Fibroblast of skin of scalp (primary cell): ENCODE results near the gene SET. TPM values are rescaled to one million over a fixed set of nuclear protein-coding genes. Genes with fewer than 3 reads are reported as not detected.
A peak's percentile ranks its signal among the peaks of the same experiment; 100 is the strongest.

ENCODE experiments used
- DNase-seq: peaks from one replicate; pipeline ENCODE4 v3.0.0-alpha.2; 2013
- polyA plus RNA-seq, 2 experiments: library from polyadenylated mRNA; unstranded; fragments of 120-200 nt; gene quantifications; one replicate each; pipeline ENCODE4 v1.2.1, GENCODE V29; 2013; ENCODE audit not compliant: insufficient read length in 2 of 2

The SET gene
- polyA plus RNA-seq (2013, experiment 1 of 2; ENCODE audit: insufficient read length) = 362 TPM
- polyA plus RNA-seq (2013, experiment 2 of 2; ENCODE audit: insufficient read length) = 404 TPM

- DNase-seq = peak; percentile 96
Observed at GRCh38 chr9:128688501-128689292, at the start of gene SET. Gene SET, plus strand, starts transcription at chr9:128689222. Its CDS starts 361 bp downstream, at chr9:128689583.

DNA sequence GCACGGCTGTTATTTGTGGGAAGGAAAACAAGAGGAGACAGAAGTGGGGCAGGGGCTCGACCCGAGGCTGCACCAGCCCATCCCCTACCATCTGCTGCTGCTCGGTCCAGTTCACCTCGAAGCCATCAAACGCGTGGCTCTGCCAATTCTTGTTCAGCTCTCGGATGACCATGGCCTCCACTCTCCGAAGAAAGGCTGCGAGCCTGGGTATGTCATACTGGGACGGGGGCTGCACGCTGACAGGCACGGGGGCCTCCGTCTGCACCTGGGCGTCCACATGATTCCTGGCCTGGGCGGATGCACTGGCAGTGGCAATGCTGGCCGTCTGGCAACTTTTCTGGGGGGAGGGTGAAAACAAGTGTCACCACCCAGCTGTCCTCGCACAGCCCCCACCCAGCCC, 48.4 kb upstream of the SET start:
- no peak for DNase-seq

DNA sequence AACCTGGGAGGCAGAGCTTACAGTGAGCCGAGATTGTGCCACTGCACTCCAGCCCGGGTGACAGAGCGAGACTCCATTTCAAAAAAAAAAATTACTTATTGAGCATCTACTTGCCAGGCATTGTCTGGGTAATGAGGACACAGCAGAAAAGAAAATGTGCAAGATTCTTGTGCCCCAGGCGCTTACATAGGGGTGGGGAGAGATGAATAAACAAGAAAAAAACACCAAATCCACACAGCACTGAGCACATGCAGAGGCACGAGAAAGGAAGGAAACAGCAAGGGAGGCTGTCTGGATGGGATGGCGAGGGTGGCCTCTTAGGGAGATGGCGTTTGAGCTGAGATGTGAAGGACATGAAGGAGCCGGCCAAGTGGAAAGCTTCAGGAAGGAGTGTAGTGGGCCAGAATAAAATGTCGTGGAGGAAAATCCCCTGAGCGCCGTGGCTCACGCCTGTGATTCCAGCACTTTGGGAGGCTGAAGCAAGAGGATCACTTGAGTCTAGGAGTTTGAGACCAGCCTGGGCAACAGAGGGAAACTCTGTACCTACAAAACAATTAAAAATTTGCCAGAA, 46.3 kb upstream of the SET start:
- no peak for DNase-seq

DNA sequence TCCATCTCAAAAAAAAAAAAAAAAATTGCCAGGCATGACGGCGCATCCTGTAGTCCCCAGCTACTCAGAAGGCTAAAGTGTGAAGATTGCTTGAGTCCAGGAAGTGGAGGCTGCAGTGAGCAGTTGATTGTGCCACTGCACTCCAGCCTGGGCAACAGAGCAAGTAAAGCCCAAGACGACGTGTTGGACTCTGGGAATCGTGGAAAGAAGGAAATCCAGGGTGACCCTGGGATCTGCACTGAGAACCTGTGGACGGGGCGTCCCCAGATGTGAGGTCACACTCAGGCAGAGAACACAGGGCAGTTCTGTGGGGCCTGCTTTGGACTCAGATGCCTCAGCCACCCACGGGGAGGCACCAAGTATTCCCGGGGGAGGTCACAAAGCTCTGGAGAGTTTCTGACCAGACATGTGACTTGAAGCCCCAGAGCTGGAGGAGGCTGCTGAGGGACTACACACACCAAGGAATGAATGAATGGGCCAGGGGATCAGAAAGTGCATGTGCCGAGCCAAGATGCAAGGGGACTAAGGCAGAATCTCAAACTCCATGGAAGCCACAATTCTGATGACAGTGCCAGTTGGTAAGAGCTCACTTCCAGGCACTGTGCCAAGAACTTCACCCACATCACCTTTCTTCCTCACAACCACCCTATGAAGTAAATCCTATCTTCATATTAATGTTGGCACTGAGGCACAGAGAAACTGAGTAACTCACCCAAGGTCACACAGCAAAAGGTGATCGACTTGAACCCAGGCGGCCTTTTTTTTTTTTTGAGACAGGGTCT, 45.3 kb upstream of the SET start:
- DNase-seq = no peak

DNA sequence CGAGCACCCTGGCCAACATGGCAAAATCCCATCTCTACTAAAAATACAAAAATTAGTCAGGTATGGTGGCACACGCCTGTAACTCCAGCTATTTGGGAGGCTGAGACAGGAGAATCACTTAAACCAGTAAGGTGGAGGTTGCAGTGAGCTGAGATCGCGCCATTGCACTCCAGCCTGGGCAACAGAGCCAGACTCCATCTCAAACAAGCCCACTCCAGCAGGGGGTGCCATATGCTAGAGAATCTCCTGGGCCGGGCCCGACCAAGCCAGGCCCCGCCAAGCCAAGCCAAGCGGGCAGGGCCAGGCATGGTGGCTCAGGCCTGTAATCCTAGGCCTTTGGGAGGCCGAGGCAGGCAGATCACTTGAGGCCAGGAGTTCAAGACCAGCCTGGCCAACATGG, 40.8 kb upstream of the SET start:
- peak; percentile 57 for DNase-seq

DNA sequence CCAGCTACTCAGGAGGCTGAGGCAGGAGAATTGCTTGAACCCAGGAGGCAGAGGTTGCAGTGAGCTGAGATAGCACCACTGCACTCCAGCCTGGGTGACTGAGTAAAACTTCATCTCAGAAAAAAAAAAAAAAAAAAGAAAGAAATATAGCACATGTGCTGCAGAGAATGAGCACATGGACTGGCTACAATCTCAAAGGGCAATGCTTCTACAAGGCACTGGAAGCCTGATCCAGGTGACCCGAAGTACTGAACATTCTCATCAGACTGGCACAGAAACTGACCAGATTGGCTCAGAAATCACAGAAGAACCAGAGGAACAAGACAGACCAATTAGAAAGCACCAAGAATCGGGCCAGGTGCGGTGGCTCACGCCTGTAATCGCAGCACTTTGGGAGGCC, 37.2 kb upstream of the SET start:
- no peak for DNase-seq

GRCh38 chr9:128653908-128654307, 35.1 kb upstream of the SET start:
- DNase-seq = no peak

DNA sequence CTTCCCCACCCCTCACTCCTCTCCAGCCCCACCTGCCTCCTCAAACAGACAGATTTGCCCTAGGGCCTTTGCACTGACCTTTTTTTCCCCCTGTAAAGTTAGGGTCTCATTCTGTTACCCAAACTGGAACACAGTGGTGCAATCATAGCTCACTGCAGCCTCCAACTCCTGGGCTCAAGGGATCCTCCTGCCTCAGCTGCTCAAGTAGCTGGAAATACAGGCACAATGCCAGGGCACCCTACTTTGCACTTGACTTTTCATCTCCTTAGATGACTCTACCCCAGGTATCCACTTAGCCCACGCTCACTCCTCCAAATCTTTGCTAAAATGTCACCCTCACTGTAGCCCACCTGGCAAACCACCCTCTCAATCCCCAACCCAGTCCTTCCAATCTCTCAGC, 34.5 kb upstream of the SET start:
- DNase-seq = no peak

DNA sequence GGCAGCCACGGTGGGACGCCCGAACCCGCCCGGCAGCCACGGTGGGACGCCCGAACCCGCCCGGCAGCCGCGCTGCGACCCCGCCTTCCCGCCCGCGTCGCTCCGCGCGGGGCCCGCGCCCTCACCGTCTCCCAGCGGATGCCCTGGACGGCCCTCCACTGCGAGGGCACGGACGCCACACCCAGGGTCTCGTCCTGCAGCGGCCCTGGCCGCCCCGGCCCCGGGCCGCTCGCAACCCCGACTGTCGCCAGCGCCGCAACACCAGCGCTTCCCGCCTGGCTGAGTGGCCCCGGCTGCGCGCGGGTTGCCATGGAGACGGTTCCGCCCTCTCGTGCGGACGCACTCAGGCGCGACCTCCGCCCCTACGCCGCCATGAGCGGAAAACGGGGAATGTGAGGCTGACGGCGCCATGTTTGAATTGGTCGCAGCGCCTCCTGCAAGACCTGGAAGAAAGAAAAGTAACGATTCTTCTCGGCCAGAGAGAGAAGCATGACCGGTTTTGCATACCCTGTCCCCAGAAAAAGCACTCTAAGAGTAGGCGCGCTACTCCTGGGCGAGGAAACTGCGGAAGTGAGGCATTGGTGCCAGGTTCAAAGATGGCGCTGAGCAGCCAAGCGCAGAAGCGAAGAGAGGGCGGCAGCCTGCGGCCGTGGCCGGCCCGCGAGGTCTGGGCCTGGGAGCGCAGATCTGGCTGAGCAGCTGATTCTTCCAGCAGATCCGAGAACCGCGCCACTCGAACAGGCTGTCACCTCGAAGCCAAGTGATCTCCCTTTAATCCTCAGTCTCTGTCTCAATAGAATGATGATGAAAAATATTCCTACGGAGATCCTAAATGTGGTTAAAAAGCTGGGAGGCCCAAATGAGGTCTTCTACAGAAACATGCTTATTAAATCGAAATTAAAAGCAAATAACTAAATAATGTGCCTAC, 32.3 kb upstream of the SET start, which contains the start of gene DYNC2I2:
Gene DYNC2I2, minus strand, starts transcription at position 432 of the 928 bp plus-strand sequence. Its CDS starts 121 bp downstream, at position 311.
- DNase-seq = peak; percentile 95

GRCh38 chr9:128657344-128657704, 31.7 kb upstream of the SET start:
- DNase-seq = no peak

DNA sequence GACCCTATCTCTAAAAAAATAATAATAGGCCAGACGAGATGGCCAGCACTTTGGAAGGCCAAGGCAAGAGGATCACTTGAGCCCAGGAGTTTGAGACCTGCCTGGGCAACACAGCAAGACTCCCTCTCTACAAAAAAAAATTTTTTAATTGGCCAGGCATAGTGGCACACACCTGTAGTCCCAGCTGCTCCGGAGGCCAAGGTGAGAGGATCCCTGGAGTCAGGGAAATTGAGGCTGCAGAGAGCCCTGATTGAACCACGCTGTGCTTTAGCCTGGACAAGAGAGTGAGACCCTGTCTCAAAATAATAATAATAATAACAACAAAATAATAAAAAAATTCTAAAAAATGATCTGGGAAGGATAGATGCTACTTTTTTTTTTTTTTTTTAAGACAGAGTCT, 31.2 kb upstream of the SET start:
- no peak for DNase-seq

- peak; percentile 27 for DNase-seq
Observed at GRCh38 chr9:128666481-128666941, 22.5 kb upstream of the SET start.

- no peak for DNase-seq
Observed at GRCh38 chr9:128669786-128670185, 19.2 kb upstream of the SET start.

- no peak for DNase-seq
Observed at GRCh38 chr9:128675382-128675781, 13.6 kb upstream of the SET start.

DNA sequence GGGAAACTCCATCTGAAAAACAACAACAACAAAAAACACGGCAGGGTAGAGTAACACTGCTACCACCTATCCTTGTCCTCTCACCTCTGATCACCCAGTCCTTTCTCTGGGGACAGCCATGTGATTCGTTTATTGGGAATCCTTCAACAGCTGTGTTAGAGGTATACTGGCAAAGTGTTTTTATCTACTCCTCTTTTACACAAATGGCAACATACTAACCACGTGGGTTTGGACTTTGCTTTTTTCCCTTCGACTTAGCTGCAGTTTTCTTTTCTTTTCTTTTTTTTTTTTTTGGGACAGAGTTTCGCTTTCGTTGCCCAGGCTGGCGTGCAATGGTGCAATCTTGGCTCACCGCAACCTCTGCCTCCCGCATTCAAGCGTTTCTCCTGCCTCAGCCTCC, 11.2 kb upstream of the SET start:
- DNase-seq = no peak

DNA sequence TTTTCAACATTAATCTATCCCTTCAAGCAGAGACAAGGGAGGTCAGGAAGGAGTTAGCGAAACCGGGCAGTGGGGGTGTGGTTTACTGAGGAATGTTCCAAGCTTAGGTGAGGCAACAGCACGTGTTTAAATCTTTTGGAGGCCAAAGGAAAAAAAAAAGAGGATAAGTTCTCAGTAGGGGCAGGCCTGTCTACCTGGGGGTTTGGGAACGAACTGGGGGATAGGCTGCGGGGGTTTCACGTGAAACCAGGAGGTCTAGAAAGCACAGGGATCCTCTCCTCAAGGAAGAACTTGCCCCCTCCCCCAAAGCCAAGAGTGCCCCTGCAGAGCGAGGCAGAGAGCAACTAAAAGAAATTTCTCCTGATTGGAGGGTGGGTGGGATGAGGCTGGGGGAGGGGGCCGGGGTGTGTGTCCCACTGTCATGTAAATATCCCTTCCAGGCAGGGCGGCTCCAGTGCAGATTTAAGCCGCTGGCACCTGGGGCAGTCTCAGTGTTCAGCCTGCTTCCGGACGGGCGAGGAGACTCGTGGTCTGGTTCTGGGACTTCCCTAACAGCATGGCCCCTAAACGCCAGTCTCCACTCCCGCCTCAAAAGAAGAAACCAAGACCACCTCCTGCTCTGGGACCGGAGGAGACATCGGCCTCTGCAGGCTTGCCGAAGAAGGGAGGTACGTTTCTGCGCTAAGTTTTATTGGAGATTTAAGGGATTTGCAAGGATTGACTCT, 5.5 kb upstream of the SET start:
- peak; percentile 15 for DNase-seq

GRCh38 chr9:128684065-128684324, 5.0 kb upstream of the SET start:
- DNase-seq = no peak

GRCh38 chr9:128684325-128685199, 4.5 kb upstream of the SET start:
- DNase-seq = peak; percentile 64

DNA sequence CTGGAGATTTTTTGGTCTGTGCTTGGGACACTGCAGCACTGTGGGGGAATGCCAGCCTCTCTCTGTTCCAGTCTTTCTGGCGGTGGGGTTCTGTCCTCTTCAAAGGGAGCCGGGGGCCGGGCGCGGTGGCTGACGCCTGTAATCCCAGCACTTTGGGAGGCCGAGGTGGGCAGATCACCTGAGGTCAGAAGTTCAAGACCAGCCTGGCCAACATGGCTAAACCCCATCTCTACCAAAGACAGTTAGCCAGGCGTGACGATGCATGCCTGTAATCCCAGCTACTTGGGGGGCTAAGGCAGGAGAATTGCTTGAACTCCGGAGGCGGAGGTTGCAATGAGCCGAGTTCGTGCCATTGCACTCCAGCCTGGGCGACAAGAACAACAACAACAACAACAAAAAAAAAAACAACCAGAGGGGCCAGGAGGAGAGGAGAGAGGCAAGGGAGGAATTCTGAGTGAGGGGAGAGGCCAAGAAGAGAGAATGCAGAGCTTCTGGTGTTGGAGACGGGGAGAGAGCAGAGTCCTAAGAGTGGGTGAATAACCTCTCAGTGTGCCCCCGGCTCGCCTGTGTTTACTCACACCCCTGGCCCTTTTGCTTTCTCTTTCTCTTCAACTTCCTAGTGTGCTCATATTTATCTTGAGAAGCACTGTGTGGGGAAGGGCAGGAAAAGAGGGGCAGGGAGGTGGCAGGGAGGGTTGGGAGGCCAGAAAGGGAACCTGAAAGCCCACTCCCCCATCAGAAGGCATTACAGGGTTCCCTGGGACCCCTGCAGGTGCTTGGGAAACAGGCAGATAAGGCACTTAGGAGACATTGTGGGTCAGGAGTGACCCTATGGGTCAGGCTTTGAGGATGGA, 3.2 kb upstream of the SET start:
- no peak for DNase-seq

DNA sequence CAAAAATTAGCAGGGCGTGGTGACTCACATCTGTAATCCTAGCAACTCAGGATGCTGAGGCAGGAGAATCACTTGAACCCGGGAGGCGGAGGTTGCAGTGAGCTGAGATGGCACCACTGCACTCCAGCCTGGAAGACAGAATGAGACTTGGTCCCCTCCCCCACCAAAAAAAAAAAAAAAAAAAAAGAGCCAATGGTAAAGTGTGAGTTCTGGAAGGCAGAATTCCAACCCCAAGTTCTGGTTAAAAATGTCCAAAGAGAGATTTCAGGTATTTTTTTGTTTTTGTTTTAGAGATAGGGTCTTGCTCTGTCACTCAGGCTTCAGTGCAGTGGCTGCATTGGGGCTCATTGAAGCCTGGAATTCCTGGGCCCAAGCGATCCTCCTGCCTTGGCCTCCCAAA, 1.6 kb upstream of the SET start:
- DNase-seq = no peak
